ENCODE measurements around the gene ENKUR.

DNA sequence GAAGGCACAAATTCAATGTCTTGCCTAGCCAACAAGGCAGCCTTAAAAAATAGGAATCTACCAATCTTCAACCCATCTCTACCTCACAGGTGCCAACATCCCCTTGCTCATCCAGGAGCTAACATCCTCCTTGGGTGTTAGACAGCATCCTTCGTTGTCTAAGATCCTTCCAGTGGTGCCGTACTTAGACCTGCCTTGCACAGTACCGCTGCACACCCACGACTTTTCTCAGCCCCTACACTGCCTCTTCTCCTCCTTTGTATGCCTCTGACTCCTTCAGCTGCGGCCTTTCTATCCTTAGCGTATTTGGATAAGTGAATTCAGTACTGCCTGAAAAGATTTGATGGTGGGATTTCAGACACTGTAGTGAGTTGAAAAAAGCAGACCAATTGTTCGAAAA, 47.6 kb downstream of the ENKUR start:
- TF ChIP-seq POLR2A (IDR thresholded peaks at IDR 0.05; ENCODE audit: low read length): no peak
- no peak for TF ChIP-seq GATA1 (IDR thresholded peaks at IDR 0.05; ENCODE audit: low read depth, low read length)
